ENCODE results near the gene P3R3URF.

GRCh38 chr1:46133781-46134350 is 42.4 kb downstream of the P3R3URF start:
- TF ChIP-seq, protein P1, sequence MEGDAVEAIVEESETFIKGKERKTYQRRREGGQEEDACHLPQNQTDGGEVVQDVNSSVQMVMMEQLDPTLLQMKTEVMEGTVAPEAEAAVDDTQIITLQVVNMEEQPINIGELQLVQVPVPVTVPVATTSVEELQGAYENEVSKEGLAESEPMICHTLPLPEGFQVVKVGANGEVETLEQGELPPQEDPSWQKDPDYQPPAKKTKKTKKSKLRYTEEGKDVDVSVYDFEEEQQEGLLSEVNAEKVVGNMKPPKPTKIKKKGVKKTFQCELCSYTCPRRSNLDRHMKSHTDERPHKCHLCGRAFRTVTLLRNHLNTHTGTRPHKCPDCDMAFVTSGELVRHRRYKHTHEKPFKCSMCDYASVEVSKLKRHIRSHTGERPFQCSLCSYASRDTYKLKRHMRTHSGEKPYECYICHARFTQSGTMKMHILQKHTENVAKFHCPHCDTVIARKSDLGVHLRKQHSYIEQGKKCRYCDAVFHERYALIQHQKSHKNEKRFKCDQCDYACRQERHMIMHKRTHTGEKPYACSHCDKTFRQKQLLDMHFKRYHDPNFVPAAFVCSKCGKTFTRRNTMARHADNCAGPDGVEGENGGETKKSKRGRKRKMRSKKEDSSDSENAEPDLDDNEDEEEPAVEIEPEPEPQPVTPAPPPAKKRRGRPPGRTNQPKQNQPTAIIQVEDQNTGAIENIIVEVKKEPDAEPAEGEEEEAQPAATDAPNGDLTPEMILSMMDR (IDR thresholded peaks at IDR 0.05): no peak
- TF ChIP-seq EZH2phosphoT487 (IDR thresholded peaks at IDR 0.05): no peak

Measured in neural progenitor cell (in vitro differentiated cells).